ENCODE measurements around the gene PRKCD.

PRKCD gene

GRCh38 chr3:53193466-53194209, 32.6 kb downstream of the PRKCD start:
- no peak for DNase-seq

- no peak for DNase-seq
Observed at GRCh38 chr3:53194210-53195065, 33.4 kb downstream of the PRKCD start.

GRCh38 chr3:53195066-53195450, 34.0 kb downstream of the PRKCD start:
- no peak for DNase-seq

- peak; percentile 55 for DNase-seq
Observed at GRCh38 chr3:53195602-53196574, 34.9 kb downstream of the PRKCD start.

GRCh38 chr3:53196575-53197407, 35.8 kb downstream of the PRKCD start:
- peak; percentile 49 for DNase-seq

- DNase-seq: no peak
Observed at GRCh38 chr3:53198256-53198977, 37.4 kb downstream of the PRKCD start.

- no peak for DNase-seq
Observed at GRCh38 chr3:53198996-53199395, 38.0 kb downstream of the PRKCD start.

GRCh38 chr3:53199834-53200233, 38.8 kb downstream of the PRKCD start:
- DNase-seq: no peak

- DNase-seq: no peak
Observed at GRCh38 chr3:53200501-53201498, 39.8 kb downstream of the PRKCD start.

GRCh38 chr3:53202331-53203015, 41.5 kb downstream of the PRKCD start:
- no peak for DNase-seq

- DNase-seq: no peak
Observed at GRCh38 chr3:53211706-53212702, 51.0 kb downstream of the PRKCD start.

- no peak for DNase-seq
Observed at GRCh38 chr3:53213276-53213675, 52.3 kb downstream of the PRKCD start.

- no peak for DNase-seq
Observed at GRCh38 chr3:53215816-53216215, 54.8 kb downstream of the PRKCD start.

- no peak for DNase-seq
Observed at GRCh38 chr3:53216723-53217122, 55.7 kb downstream of the PRKCD start.

GRCh38 chr3:53217175-53217574, 56.2 kb downstream of the PRKCD start:
- no peak for DNase-seq

- no peak for DNase-seq
Observed at GRCh38 chr3:53218131-53218530, 57.1 kb downstream of the PRKCD start.

- DNase-seq: peak; percentile 80
Observed at GRCh38 chr3:53219895-53220483, 59.0 kb downstream of the PRKCD start.

- DNase-seq: no peak
Observed at GRCh38 chr3:53221345-53221744, 60.3 kb downstream of the PRKCD start.

All from stimulated activated CD4-positive, alpha-beta T cell treated with anti-CD3 and anti-CD28 coated beads, Interleukin-4, amount 100 ng/mL, for 24 hours (primary cell).